Measurements from ENCODE around the gene LRRC49.
"Not testable (repeated sequence)": the region's sequence is repeated elsewhere in the genome, so short reads cannot be mapped to it uniquely, and the experiment has no call there.

The LRRC49 gene

GRCh38 chr15:70932397-70932796 lies 39.8 kb downstream of the LRRC49 start:
- no peak for TF ChIP-seq CTCF (IDR thresholded peaks at IDR 0.05; ENCODE audit: extremely low read depth, missing control alignments)
- DNase-seq (ENCODE audit: low spot score): no peak

GRCh38 chr15:70933411-70933810 lies 40.8 kb downstream of the LRRC49 start:
- TF ChIP-seq CTCF (IDR thresholded peaks at IDR 0.05; ENCODE audit: extremely low read depth, missing control alignments): no peak

GRCh38 chr15:70935631-70936030 lies 43.0 kb downstream of the LRRC49 start:
- no peak for DNase-seq (ENCODE audit: low spot score)
- no peak for TF ChIP-seq CTCF (IDR thresholded peaks at IDR 0.05; ENCODE audit: extremely low read depth, missing control alignments)

More at GRCh38 chr15:70933411-70933810, 40.8 kb downstream of the LRRC49 start:
- DNase-seq (ENCODE audit: low spot score): no peak

- TF ChIP-seq CTCF (IDR thresholded peaks at IDR 0.05; ENCODE audit: extremely low read depth, missing control alignments): no peak
- no peak for DNase-seq (ENCODE audit: low spot score)
Measured at GRCh38 chr15:70936326-70936725, 43.7 kb downstream of the LRRC49 start.

- not testable (repeated sequence) for DNase-seq (ENCODE audit: low spot score)
Measured at GRCh38 chr15:70943285-70943684, 50.7 kb downstream of the LRRC49 start.

- TF ChIP-seq CTCF (IDR thresholded peaks at IDR 0.05; ENCODE audit: extremely low read depth, missing control alignments): no peak
- DNase-seq (ENCODE audit: low spot score): no peak
Measured at GRCh38 chr15:70947351-70948335, 55.0 kb downstream of the LRRC49 start.

- DNase-seq (ENCODE audit: low spot score): no peak
- no peak for TF ChIP-seq CTCF (IDR thresholded peaks at IDR 0.05; ENCODE audit: extremely low read depth, missing control alignments)
Measured at GRCh38 chr15:70950953-70951352, 58.3 kb downstream of the LRRC49 start.

- TF ChIP-seq CTCF (IDR thresholded peaks at IDR 0.05; ENCODE audit: extremely low read depth, missing control alignments): no peak
- DNase-seq (ENCODE audit: low spot score): no peak
Measured at GRCh38 chr15:70954171-70954570, 61.5 kb downstream of the LRRC49 start.

Measured in GM20000 (cell line).